ENCODE measurements around the gene CATSPERZ.

GRCh38 chr11:64284962-64285884 lies 14.9 kb upstream of the CATSPERZ start, which contains the start of gene GPR137:
- TF ChIP-seq PKNOX1 (IDR thresholded peaks at IDR 0.05) (no peak), SUZ12 (IDR thresholded peaks at IDR 0.05) (no peak), FOXK2 (IDR thresholded peaks at IDR 0.05) (no peak), NFRKB (IDR thresholded peaks at IDR 0.05) (no peak), FOXM1 (IDR thresholded peaks at IDR 0.05; ENCODE audit: borderline replicate concordance) (no peak), BHLHE40 (IDR thresholded peaks at IDR 0.05; ENCODE audit: borderline replicate concordance) (no peak), TARDBP (IDR thresholded peaks at IDR 0.05) (no peak), SP1 (IDR thresholded peaks at IDR 0.05) (no peak), ELF4 (IDR thresholded peaks at IDR 0.05) (no peak), HDGF (IDR thresholded peaks at IDR 0.05; ENCODE audit: borderline replicate concordance) (no peak)

All from HEK293T (cell line).